Uterus (tissue), 2 donors: Measurements from ENCODE around the gene LYPD3.

Experiments
- CTCF ChIP-seq, 4 experiments: fragments of 200-600 bp in 2 of 4; fragments of 450-650 bp in 2 of 4; sonication (generic) in 2 of 4; IDR thresholded peaks; one replicate each; pipeline ENCODE4 v1.5.1; 2016 to 2019; ENCODE audit warnings: antibody characterized with exemption in 4 of 4, mild to moderate bottlenecking in 2 of 4, moderate library complexity in 1 of 4
- POLR2A ChIP-seq, 2 donors: fragments of 450-650 bp; IDR thresholded peaks; one replicate each; pipeline ENCODE4 v1.6.1; 2016; ENCODE audit warnings: antibody characterized with exemption in 2 of 2, mild to moderate bottlenecking in 1 of 2, moderate library complexity in 1 of 2

- TF ChIP-seq POLR2A (IDR thresholded peaks at IDR 0.05) (no peak), CTCF (IDR thresholded peaks at IDR 0.05) (no peak)
Observed at GRCh38 chr19:43423779-43424178, 41.6 kb downstream of the LYPD3 start.
